ENCODE data around the gene ZMYND12. TPM values are rescaled to one million over a fixed set of nuclear protein-coding genes. Genes with fewer than 3 reads are reported as not detected.

The ZMYND12 gene
- total RNA-seq, 2 experiments from 2014 or later, result not detected

DNA sequence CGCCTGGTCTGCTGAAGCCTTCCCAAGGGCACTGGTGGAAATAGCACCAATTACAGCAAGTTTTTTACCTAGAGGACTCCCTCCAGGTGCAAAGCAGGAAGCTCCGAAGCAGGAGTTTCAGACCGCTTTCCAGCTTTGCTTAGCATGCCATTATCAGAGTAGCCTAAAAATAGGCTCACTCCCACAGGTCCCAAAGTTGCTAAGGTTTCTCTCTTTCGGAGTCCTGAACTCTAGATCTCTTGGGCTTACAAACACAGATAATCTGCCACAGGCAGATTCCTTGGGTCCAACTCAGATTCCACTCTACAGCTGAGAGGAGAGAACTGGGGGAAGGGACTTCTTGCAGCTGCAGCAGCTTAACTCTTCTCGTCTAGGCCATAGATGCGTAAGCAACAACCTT, 22.5 kb downstream of the ZMYND12 start:
- ChIA-PET CTCF (ENCODE audit: unreplicated experiment) (interaction anchor here (0.5 kb wide), 1 partner anchor 207 kb away, joined by 5 read pairs; no protein-coding TSS in a partner anchor), POLR2A (no interaction called here)
- Histone ChIP-seq H3K36me3 (ENCODE audit: insufficient read depth, low read length) (no peaks in the 10 kb centered on the region), H4K20me1 (ENCODE audit: insufficient read depth, low read length) (no peaks in the 10 kb centered on the region), H3K4me3 (ENCODE audit: low read depth, low read length, poor library complexity, severe bottlenecking) (no peak overlapping the region), H3K9me2 (ENCODE audit: insufficient read depth, low read length) (no peaks in the 10 kb centered on the region), H3K79me2 (ENCODE audit: insufficient read depth, low read depth, low read length) (no peaks in the 10 kb centered on the region), H2AFZ (ENCODE audit: low read length) (no peak overlapping the region), H3K9me3 (ENCODE audit: low read length) (no peaks in the 10 kb centered on the region), H3K4me2 (ENCODE audit: low read length) (no peak overlapping the region), H3K27ac (ENCODE audit: low read depth, low read length, poor library complexity, severe bottlenecking) (no peak overlapping the region), H3K4me1 (ENCODE audit: insufficient read depth, low read length, poor library complexity, severe bottlenecking) (no peaks in the 10 kb centered on the region)
- no peak for TF ChIP-seq EZH2phosphoT487 (IDR thresholded peaks at IDR 0.05; ENCODE audit: borderline replicate concordance, low read depth, low read length)
- TF ChIP-seq CTCF (conservative IDR thresholded peaks at IDR 0.05; ENCODE audit: low read length), result no peak
- DNase-seq (ENCODE audit: low spot score), result no peak
- BruUV-seq (replicated peaks), result no TSS peak
- intact Hi-C loops (cut with micrococcal nuclease; ENCODE audit: unreplicated experiment), result no loop called here

DNA sequence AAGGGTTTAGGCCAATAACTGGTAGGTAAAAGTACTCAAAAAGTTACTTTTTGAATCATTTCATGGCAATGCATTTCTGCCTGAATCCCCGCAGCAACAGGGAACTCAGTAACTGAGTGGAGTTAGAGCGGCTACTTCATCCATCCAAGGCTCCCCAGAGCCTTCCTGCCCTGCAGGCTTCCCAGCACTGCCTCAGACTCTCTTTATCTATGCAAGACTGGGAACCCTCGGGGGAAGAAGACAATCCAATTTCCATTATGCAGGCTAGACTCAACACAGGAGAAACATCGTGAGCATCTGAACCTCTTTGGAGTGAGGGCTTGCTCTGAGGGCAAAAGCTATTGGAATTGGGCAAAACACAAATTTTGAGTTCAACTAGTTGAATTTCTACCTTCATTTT, 23.1 kb downstream of the ZMYND12 start:
- H3K9me2 ChIP-seq (ENCODE audit: insufficient read depth, low read length), result no peaks in the 10 kb centered on the region
- no peak overlapping the region for H3K27ac ChIP-seq (ENCODE audit: low read depth, low read length, poor library complexity, severe bottlenecking)
- H3K4me1 ChIP-seq (ENCODE audit: insufficient read depth, low read length, poor library complexity, severe bottlenecking), result no peaks in the 10 kb centered on the region
- TF ChIP-seq EZH2phosphoT487 (IDR thresholded peaks at IDR 0.05; ENCODE audit: borderline replicate concordance, low read depth, low read length) (no peak), CTCF (conservative IDR thresholded peaks at IDR 0.05; ENCODE audit: low read length) (no peak)
- no peaks in the 10 kb centered on the region for H4K20me1 ChIP-seq (ENCODE audit: insufficient read depth, low read length)
- no peaks in the 10 kb centered on the region for H3K9me3 ChIP-seq (ENCODE audit: low read length)
- no TSS peak for BruUV-seq (replicated peaks)
- intact Hi-C loops (cut with micrococcal nuclease; ENCODE audit: unreplicated experiment), result no loop called here
- H3K4me2 ChIP-seq (ENCODE audit: low read length), result no peak overlapping the region
- H2AFZ ChIP-seq (ENCODE audit: low read length), result no peak overlapping the region
- CTCF ChIA-PET (ENCODE audit: unreplicated experiment), result no interaction called here
- no peak for DNase-seq (ENCODE audit: low spot score)
- POLR2A ChIA-PET, result no interaction called here
- H3K36me3 ChIP-seq (ENCODE audit: insufficient read depth, low read length), result no peaks in the 10 kb centered on the region
- H3K4me3 ChIP-seq (ENCODE audit: low read depth, low read length, poor library complexity, severe bottlenecking), result no peak overlapping the region
- H3K79me2 ChIP-seq (ENCODE audit: insufficient read depth, low read depth, low read length), result no peaks in the 10 kb centered on the region

DNA sequence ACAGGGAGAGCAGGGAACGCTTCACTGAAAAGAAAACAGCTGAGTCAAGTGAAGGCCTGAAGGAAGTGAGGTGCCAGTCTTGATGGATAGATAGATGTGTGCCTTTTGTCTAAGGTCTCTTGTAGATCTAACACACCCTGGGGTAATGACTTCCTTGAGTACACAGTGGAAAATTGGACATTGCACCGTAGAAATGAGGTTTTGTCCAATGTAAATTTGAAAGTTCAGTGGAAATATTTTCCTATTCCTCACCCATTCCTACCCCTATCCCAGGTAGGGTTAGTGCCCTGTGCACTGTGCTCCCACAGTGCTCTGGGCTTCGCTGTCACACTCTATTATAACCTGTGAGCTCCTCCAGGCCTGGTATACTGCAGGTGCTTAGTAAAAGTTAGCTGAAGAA, 24.3 kb downstream of the ZMYND12 start:
- BruUV-seq (replicated peaks), result no TSS peak
- Histone ChIP-seq H3K9me3 (ENCODE audit: low read length) (no peaks in the 10 kb centered on the region), H3K4me2 (ENCODE audit: low read length) (no peak overlapping the region), H3K79me2 (ENCODE audit: insufficient read depth, low read depth, low read length) (no peaks in the 10 kb centered on the region), H3K9me2 (ENCODE audit: insufficient read depth, low read length) (no peaks in the 10 kb centered on the region), H3K4me1 (ENCODE audit: insufficient read depth, low read length, poor library complexity, severe bottlenecking) (no peaks in the 10 kb centered on the region), H2AFZ (ENCODE audit: low read length) (no peak overlapping the region), H3K36me3 (ENCODE audit: insufficient read depth, low read length) (no peaks in the 10 kb centered on the region), H4K20me1 (ENCODE audit: insufficient read depth, low read length) (no peaks in the 10 kb centered on the region), H3K4me3 (ENCODE audit: low read depth, low read length, poor library complexity, severe bottlenecking) (no peak overlapping the region), H3K27ac (ENCODE audit: low read depth, low read length, poor library complexity, severe bottlenecking) (no peak overlapping the region)
- TF ChIP-seq EZH2phosphoT487 (IDR thresholded peaks at IDR 0.05; ENCODE audit: borderline replicate concordance, low read depth, low read length) (no peak), CTCF (conservative IDR thresholded peaks at IDR 0.05; ENCODE audit: low read length) (no peak)
- ChIA-PET CTCF (ENCODE audit: unreplicated experiment) (no interaction called here), POLR2A (interaction anchor here (0.7 kb wide), 1 partner anchor 313 kb away, joined by 3 read pairs; no protein-coding TSS in a partner anchor)
- intact Hi-C loops (cut with micrococcal nuclease; ENCODE audit: unreplicated experiment), result no loop called here
- no peak for DNase-seq (ENCODE audit: low spot score)

Measured in OCI-LY7 (cell line).